Upper lobe of left lung (tissue), 6 donors: Measurements from ENCODE around the gene SLC44A5. TPM values are rescaled to one million over a fixed set of nuclear protein-coding genes. Genes with fewer than 3 reads are reported as not detected.

Experiments
- ATAC-seq, 2 donors: fragments of 200-7000 bp; cut with Tn5 transposase; one replicate each; pipeline ENCODE4 v1.9.1; 2022; ENCODE audit warnings: mild to moderate bottlenecking in 2 of 2, moderate library complexity in 2 of 2; ENCODE audit not compliant: low FRiP score in 2 of 2
- DNase-seq, 2 donors: peaks; one replicate each; pipeline ENCODE4 v3.0.0-alpha.2; 2019 to 2020
- H3K27ac ChIP-seq, 4 donors: fragments of 200-600 bp; sonication (generic); one replicate each; pipeline ENCODE4 v1.5.1; 2016 to 2019
- H3K27me3 ChIP-seq, 4 donors: fragments of 200-600 bp; sonication (generic); one replicate each; pipeline ENCODE4 v1.5.1; 2017 to 2019
- H3K36me3 ChIP-seq, 4 donors: fragments of 200-600 bp; sonication (generic); one replicate each; pipeline ENCODE4 v1.5.1; 2016 to 2019
- H3K4me1 ChIP-seq, 4 donors: fragments of 200-600 bp; sonication (generic); one replicate each; pipeline ENCODE4 v1.5.1; 2018 to 2019
- H3K4me3 ChIP-seq, 4 donors: fragments of 200-600 bp; sonication (generic); one replicate each; pipeline ENCODE4 v1.5.1; 2017 to 2019; ENCODE audit warnings: mild to moderate bottlenecking in 2 of 4, moderate library complexity in 1 of 4
- H3K9me3 ChIP-seq, 4 donors: fragments of 200-600 bp; sonication (generic); one replicate each; pipeline ENCODE4 v1.5.1; 2018 to 2019
- CTCF ChIP-seq, 6 experiments: fragments of 450-650 bp in 4 of 6; fragments of 200-600 bp in 2 of 6; sonication (generic) in 2 of 6; IDR thresholded peaks; one replicate each; pipeline ENCODE4 v1.5.1; 2016 to 2019; ENCODE audit warnings: antibody characterized with exemption in 6 of 6
- EP300 ChIP-seq, 4 donors: sonication (generic); formaldehyde crosslinking; IDR thresholded peaks; one replicate each; pipeline ENCODE4 v1.5.1; 2017; ENCODE audit warnings: antibody characterized with exemption in 4 of 4, control low read depth in 2 of 4
- POLR2A ChIP-seq, 4 donors: fragments of 450-650 bp; IDR thresholded peaks; one replicate each; pipeline ENCODE4 v1.5.1; 2016 to 2017; ENCODE audit warnings: antibody characterized with exemption in 4 of 4, mild to moderate bottlenecking in 2 of 4
- POLR2AphosphoS5 ChIP-seq, 2 donors: sonication (generic); formaldehyde crosslinking; IDR thresholded peaks; one replicate each; pipeline ENCODE4 v1.5.1; 2017; ENCODE audit warnings: antibody characterized with exemption in 2 of 2
- WGBS, 2 donors: methylation state at CpG; one replicate each; pipeline ENCODE4 v1.1.5; 2017 to 2018; 5-methylcytosine and 5-hydroxymethylcytosine counted together
- total RNA-seq, 6 donors: library from RNA; depleted of rRNA in 4 of 6; stranded (reverse); fragments of >200 nt in 4 of 6; gene quantifications; one replicate each; pipeline versions ENCODE4 v1.1.0 to v1.2.1, GENCODE V29; 2016 to 2021
- donor health status: DM: no; HTN: no; CAD: no; lungs with moderate emphysema.
- donor health status: DM: no; HTN: yes; CAD: no; lungs with severe emphysema.

SLC44A5 gene
- total RNA-seq, 6 donors from 2014 or later, result 0.11 to 4.2 (median 0.40) TPM; not detected in 1

- Histone ChIP-seq H3K27ac (no peak overlapping the region), H3K4me3 (no peak overlapping the region), H3K9me3 (no peaks in the 10 kb centered on the region), H3K27me3 (peaks cover 0 to 25% (median 12%) of the 10 kb centered on the region in 4 donors), H3K4me1 (peaks cover 19 to 29% (median 20%) of the 10 kb centered on the region in 4 donors), H3K36me3 (no peaks in the 10 kb centered on the region)
- ATAC-seq (no peak), DNase-seq (no peak)
- no peak for TF ChIP-seq EP300 (IDR thresholded peaks at IDR 0.05)
- no peak for TF ChIP-seq CTCF (IDR thresholded peaks at IDR 0.05)
- no peak for TF ChIP-seq POLR2A (IDR thresholded peaks at IDR 0.05)
- TF ChIP-seq POLR2AphosphoS5 (IDR thresholded peaks at IDR 0.05), result no peak
Observed at GRCh38 chr1:75618382-75618781, 7.5 kb upstream of the SLC44A5 start.

- H3K27me3 ChIP-seq, result peaks cover 0 to 30% (median 12%) of the 10 kb centered on the region in 4 donors
- TF ChIP-seq CTCF (IDR thresholded peaks at IDR 0.05) (no peak), EP300 (IDR thresholded peaks at IDR 0.05) (no peak), POLR2AphosphoS5 (IDR thresholded peaks at IDR 0.05) (no peak), POLR2A (IDR thresholded peaks at IDR 0.05) (no peak)
- DNase-seq (no peak), ATAC-seq (peak; percentile 11 to 38)
- no peaks in the 10 kb centered on the region for H3K36me3 ChIP-seq
- 9% methylated on average over 37 to 39 of the region's 39 CpGs for WGBS, 2 donors
- no peak overlapping the region for H3K27ac ChIP-seq
- peak overlapping the region in 3 of 4 donors; percentile 40 to 49 (median 48) for H3K4me3 ChIP-seq
- H3K4me1 ChIP-seq, result peaks cover 19 to 29% (median 20%) of the 10 kb centered on the region in 4 donors
- no peaks in the 10 kb centered on the region for H3K9me3 ChIP-seq
Observed at GRCh38 chr1:75616436-75617433, 5.8 kb upstream of the SLC44A5 start.

GRCh38 chr1:75615613-75616435 is 4.9 kb upstream of the SLC44A5 start:
- H3K4me1 ChIP-seq, result peaks cover 19 to 29% (median 20%) of the 10 kb centered on the region in 4 donors
- WGBS, 2 donors, result 0 to 3% methylated on average over 7 to 55 of the region's 72 CpGs
- H3K27ac ChIP-seq, result no peak overlapping the region
- peak in 1 of 2 donors; percentile 87 for DNase-seq
- peak; percentile 26 to 86 for ATAC-seq
- no peaks in the 10 kb centered on the region for H3K9me3 ChIP-seq
- TF ChIP-seq POLR2A (IDR thresholded peaks at IDR 0.05) (no peak), POLR2AphosphoS5 (IDR thresholded peaks at IDR 0.05) (no peak), CTCF (IDR thresholded peaks at IDR 0.05) (no peak), EP300 (IDR thresholded peaks at IDR 0.05) (no peak)
- no peaks in the 10 kb centered on the region for H3K36me3 ChIP-seq
- peak overlapping the region; percentile 22 to 49 (median 44) for H3K4me3 ChIP-seq
- peaks cover 0 to 30% (median 12%) of the 10 kb centered on the region in 4 donors for H3K27me3 ChIP-seq

- DNase-seq (no peak), ATAC-seq (no peak)
- H3K4me3 ChIP-seq, result peak overlapping the region in 2 of 4 donors; percentile 48 to 49
- 2% methylated on average over 8 of the region's 8 CpGs for WGBS, 2 donors
- no peaks in the 10 kb centered on the region for H3K36me3 ChIP-seq
- no peaks in the 10 kb centered on the region for H3K9me3 ChIP-seq
- peaks cover 19 to 29% (median 20%) of the 10 kb centered on the region in 4 donors for H3K4me1 ChIP-seq
- H3K27ac ChIP-seq, result no peak overlapping the region
- peaks cover 0 to 30% (median 12%) of the 10 kb centered on the region in 4 donors for H3K27me3 ChIP-seq
- TF ChIP-seq EP300 (IDR thresholded peaks at IDR 0.05) (no peak), POLR2A (IDR thresholded peaks at IDR 0.05) (no peak), CTCF (IDR thresholded peaks at IDR 0.05) (peak in 1 of 6 experiments; percentile 26), POLR2AphosphoS5 (IDR thresholded peaks at IDR 0.05) (no peak)
Observed at GRCh38 chr1:75614399-75614756, 3.5 kb upstream of the SLC44A5 start.
